ENCODE results near the gene RELT. TPM values are rescaled to one million over a fixed set of nuclear protein-coding genes. Genes with fewer than 3 reads are reported as not detected.

Gene RELT
- total RNA-seq, 1 donor from 2014 or later: 6.8 TPM

DNA sequence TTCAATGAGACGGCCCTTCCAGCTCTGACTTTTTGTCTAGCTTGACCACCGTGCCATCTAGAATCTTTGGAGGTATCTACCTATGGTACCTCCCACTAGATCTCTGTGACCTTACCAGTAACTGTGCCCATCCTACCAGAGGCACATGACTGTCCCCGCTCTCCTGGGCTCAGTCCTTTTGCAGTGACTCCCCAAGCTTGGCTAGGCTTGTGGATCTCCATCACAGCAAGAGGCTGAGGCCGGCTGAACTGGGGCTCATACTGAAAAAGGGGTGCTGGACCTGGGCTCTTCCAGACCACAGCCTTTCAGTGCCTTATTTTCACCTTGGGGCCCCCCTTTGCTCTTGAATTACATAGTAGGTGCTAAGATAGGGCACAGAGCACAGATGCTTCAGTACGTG, 27.3 kb downstream of the RELT start:
- DNase-seq (ENCODE audit: low read depth, low spot score): no peak

DNA sequence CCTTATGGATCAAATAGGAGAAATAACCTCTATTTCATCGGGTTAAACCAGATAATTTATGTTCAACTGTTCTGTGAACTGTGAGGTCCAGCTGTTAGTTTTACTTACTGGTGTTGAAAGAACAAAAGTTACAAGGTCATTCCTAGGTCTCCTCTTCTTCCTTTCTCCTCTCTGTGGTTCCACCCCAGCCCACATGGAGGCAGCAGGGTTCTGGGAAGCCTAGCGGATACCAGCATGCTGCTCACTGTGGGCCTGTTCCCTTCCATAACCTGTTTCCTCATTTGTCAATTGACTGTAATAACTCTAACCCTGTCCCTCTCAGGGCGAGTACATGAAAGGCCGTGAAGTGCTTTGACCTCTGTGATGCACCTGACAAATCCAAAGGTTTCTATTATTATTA, 27.8 kb downstream of the RELT start:
- no peak for DNase-seq (ENCODE audit: low read depth, low spot score)

DNA sequence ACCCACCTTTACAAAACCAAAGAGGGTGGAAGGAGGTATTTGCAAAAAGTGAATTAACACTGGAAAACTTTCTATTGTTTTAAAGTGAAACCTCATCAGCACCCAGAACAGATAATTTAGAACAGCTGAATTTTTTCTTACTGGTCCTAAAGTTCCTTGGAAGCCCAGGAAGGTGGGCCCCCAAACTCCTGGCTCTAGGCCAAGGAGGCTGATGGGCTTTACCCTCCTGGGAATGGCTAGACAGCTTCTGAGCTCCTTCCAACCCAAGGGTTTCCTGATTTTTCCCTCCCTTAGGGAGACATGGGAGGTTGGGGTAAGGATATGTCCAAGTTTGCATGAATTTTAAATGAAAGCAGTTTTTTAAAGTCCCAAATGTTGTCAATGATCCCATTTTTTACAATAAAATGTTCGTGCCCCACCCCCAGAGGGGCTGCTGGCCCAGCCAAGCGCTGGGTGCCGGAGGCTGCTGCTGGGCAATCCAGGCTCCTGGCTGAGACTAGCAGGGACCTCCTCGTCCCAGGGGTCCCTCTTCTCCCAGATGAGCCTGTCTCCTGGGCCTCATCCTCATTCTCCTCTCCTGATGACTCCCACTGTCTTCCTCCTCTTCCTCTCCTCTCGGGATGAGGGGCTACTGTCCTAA, 28.4 kb downstream of the RELT start:
- DNase-seq (ENCODE audit: low read depth, low spot score): no peak

DNA sequence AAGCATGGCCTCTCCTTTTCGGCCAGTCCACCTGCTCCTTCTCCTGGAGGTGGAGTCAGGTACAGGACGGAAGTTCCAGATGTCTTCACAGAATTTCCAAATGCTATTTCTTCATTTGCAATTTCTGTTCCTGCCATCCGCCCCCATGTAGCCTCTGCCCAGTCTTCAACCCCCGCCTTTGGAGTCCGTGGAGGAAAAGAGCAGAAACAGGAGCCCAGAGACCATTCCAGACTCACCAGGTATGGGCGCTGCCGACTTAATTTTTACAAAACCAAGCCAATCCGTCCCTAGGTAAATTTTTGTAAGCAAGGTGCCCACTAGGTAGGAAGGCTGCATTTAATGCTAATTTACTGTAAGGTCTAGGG, 28.9 kb downstream of the RELT start:
- DNase-seq (ENCODE audit: low read depth, low spot score): no peak

DNA sequence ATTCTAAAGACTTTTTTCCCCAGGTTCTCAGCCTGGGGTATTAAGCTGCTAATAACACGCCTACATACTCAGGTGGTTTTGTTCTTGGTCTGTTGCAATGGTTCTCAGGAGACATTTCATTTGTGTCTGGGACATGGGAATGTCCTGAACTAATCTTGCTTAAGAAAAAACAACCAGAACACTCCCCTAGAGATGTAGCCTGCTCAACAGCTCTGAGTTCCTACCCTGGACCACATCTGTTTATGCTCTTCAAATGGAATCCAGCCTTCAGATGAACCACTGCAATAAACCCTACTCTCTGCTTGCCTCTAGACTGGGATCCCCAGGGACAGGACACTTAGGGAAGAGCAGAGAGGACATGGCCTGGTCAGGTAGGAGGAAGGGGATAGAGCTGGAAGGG, 29.9 kb downstream of the RELT start:
- no peak for DNase-seq (ENCODE audit: low read depth, low spot score)

DNA sequence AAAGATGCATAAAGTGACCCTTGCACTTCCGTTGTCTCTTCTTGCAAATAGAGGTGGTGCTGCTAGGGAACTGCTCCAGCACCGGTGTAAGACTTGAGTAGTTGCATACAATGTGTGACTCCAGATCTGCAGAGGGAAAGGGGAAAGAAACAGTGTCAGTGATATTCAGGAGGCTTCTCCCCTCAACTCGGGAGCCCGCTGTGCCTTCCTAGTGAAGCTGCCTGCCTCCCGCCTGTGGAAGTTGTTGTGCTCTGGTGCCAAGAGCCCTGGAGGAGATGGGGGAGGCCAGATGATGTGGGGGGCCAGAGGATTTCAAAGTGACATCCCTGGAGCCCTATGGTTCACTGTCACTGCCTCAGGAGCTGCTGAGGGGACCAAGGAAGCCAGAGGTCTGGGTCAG, 30.4 kb downstream of the RELT start:
- DNase-seq (ENCODE audit: low read depth, low spot score): no peak

DNA sequence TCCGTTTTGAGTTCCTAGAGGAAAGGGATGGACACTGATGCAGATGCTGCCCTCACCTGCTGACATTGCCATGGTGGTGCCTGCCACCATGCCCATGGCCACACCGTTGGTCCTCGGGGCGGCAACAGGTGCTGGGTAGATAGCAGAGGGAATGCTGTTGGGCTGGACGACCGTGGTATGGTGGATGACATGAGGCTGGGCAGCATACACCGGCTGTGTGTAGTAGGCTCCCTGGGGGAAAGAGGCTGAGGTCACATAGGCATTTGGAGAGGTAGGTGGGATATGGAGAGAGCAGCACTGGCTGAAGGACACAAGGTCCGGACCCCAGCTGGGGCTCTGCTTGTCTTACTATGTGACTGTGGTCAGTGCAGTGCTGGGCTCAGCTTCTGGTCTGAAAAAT, 33.2 kb downstream of the RELT start:
- DNase-seq (ENCODE audit: low read depth, low spot score): no peak

DNA sequence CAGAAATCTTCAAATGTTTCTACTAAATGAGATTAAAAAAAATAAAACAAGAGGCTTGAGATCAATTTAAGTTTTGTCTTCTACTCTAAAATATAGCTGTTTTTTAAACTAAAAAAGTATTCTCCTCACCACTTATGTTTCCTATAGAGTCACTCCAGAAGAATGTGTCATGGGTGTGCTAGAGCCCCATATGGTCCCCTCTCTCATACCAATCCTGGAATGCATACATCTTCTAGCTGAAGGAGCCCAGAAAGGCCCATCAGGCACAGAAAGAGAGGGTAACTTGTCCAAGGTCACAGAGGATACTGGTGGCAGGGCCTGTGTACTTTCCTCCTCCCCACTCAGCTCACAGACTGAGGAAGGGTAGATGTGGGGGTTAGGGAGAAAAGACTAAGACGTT, 34.4 kb downstream of the RELT start:
- no peak for DNase-seq (ENCODE audit: low read depth, low spot score)

DNA sequence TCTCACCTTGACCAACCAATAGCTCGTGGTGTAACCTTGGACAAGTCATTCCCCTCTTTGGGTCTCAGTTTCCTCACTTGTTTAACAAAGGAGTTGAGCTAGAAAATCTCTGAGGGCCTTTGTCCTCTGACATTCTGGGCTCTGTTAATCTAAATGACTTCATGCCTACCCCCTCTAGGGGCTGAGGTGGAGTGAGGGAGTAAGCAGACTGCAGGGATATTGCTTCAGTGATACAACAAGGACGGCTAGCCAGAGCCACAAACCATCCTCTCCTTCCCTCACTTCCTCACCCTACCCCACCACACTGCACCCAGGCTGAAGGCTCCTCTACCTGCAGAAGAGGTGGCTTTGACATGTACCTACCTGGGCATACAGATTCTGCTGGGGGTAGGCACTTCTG, 34.8 kb downstream of the RELT start:
- DNase-seq (ENCODE audit: low read depth, low spot score): no peak

DNA sequence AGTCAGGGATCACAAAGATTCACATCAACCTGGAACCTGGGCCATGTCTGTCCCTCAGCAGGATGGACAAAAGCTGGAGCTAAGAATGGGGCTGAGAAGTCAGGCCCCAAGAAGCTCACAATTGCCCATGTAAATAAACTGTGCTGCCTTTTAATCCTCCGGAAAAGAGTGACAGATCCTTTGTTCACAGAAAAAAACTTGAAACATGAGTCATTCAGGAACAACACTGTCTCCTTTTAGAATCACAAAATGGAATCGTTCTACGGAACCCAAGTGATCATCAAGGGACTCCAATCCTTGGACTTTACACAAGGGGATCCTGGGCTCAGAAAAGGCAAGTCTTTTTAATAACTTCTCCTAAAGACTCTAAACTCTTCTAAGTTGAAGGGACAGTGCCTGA, 36.1 kb downstream of the RELT start:
- DNase-seq (ENCODE audit: low read depth, low spot score): no peak

DNA sequence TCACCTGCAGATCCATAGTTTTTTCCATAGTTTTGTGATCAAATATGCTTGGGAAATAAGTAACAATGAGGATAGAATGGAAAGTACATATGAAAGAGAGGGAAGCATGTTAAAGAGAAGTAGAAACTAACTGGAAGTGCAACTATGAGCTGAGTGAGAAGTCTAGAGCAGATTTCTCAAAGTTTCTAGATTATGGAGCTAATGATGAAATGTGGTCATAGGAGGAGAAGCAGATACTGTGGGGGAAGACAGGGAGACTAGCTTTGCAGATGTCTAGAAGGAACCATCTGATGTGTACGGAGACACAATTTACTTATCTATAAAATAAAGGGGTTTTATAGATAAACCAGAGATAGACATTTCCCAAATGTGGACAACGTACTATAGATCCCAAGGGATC, 37.1 kb downstream of the RELT start:
- DNase-seq (ENCODE audit: low read depth, low spot score): no peak

DNA sequence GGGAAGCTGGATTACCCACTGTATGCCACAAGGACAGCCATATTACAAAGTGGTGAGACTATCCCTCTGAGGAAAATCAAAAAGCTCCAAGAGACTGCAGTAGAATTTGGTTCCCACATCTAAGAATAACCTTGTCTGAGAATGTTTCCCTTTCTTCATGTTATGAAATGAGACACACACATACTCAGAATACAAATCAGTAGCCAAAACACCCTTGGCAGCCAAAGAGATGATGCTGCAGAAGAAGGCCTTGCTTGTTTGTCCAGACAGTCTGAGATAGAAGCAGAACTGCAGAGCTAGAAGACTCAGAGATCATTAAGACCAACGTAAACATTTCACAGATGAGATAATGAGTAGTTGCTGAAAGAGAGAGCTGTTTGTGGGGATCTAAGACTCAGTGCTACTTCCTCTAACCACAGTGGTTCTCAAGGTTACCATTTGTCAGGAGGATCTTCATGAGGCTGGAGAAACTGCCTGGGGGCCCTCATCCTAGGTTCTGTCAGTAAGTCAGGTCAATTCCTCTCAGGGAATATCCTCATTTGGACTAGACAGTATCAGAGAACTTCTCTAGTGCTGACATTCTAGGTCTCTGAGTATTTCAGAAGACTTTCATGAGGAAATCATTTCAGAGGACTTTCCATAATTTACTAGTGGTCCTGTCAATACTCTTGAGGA, 38.9 kb downstream of the RELT start:
- DNase-seq (ENCODE audit: low read depth, low spot score): no peak

DNA sequence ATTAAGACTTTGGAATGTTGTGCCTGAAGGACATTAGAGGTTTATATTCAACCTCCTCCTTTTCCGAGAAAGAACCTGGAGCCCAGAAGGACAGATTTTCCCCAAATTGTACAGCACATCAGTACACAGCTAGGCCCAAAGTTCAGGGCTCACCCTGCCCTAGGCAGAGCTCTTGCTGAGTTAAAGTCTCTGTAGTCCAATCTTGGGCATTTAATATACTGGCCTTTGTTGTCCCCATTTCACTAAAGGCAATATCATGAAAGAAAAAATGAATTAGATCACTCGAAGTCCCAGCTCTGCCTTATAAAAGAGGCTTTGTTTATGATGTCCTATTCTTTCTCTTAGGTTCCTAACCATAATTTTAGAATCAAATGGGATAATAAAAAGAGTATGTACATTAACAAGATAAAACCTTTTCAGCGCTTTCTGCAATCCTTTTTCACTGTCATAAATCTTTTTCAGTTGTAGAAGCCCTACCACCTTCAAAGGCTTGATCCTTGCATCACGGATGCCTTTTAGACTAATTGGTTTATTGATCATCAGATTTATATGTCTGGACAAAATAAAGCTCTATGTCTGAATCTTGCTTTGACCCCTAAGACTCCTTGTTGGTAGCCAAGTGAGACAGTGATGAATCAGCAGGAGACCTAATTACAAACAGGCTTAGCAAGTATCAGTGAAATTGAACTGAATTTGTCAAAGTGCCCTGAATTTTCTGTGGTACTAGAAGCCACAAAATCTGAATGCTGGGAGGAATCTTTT, 39.8 kb downstream of the RELT start:
- DNase-seq (ENCODE audit: low read depth, low spot score): no peak

DNA sequence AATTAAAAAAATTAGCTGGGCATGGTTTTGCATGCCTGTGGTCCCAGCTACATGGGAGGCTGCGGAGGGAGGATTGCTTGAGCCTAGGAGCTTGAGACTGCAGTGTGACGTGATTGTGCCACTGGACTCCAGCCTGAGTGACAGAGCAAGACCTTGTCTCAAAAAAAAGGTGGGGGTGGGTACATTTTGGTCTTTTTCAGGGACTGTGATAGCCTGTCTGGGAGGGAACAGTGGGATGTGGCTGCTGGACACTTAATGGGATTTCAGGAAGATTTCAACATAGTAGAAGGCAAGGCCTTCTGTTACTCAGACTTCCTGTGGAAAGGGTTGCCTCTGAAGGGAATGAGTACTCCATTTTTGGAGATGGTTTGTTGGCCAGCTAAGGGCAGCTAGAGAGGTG, 40.6 kb downstream of the RELT start:
- DNase-seq (ENCODE audit: low read depth, low spot score): no peak

DNA sequence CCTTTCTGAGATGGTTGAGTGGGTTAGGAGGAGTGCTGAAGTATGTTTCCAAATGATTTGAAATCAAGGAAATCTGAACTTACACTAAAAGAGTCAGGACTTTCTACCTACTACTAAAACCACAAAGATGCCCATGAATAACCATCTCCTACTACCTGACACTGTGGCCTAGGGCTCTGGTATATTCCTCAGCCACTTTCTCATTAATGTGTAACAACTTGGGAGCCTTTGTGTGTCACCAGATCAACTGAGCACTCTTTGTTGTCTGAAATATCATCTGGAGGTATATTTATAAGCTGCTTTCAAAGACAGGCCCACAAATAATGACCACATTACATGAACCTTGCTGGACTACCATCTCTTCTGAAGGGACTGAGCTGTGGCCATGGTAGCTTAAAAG, 43.9 kb downstream of the RELT start:
- no peak for DNase-seq (ENCODE audit: low read depth, low spot score)

DNA sequence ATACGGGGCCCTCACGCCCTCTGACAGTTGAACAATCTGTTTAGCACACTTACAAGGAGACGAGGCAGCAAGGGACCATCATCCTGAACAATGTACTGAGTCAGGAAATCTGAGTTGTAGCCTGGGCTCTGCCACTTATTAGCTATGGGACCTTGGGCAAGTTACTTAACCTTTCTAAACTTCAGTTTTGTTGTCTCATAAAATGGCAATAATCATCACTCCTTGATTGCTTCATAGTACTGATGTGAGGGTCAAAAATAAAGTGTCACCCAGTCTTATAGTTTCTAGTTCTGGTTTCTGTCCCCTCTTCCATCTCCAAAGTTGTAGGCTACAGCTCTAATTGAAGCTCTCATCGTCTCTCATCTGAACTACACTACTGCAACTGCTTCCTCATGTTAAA, 46.7 kb downstream of the RELT start:
- DNase-seq (ENCODE audit: low read depth, low spot score): no peak

DNA sequence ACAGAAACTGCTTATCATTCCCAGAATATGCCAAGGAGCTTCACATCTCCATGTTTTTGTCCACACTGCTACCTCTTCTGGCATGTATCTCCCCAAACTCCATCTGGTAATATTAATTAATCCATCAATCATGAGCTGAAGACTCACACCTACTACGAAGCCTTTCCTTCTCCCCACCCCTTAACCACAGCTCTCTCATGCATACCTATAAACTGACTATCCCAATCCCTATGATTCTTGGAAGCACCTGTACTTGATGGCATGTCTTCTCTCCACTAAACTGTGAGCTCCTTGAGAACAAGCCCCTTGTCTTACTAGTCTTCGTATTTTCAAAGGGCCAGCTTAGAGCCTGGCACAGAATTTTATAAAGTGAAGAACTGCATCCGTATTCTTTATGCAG, 47.3 kb downstream of the RELT start:
- DNase-seq (ENCODE audit: low read depth, low spot score): no peak

DNA sequence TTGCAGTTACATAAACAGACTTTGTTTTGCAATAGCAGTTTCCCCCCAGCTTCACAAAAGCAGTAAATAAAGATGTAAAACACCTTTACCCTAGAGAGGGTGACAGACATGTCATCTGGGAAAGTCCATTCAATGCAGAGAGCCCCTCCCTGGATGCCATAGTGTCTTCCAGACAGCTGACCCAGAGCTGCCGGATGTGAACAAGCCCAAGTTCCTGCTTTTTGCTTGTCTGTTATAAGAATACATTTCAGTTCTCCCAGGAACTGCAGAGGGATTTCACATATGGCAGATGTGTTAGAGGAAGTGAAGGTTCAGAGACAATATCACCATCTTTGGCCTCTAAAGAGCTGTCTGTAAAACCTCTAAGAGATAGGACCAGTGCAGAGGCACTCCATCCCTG, 48.9 kb downstream of the RELT start:
- DNase-seq (ENCODE audit: low read depth, low spot score): no peak

DNA sequence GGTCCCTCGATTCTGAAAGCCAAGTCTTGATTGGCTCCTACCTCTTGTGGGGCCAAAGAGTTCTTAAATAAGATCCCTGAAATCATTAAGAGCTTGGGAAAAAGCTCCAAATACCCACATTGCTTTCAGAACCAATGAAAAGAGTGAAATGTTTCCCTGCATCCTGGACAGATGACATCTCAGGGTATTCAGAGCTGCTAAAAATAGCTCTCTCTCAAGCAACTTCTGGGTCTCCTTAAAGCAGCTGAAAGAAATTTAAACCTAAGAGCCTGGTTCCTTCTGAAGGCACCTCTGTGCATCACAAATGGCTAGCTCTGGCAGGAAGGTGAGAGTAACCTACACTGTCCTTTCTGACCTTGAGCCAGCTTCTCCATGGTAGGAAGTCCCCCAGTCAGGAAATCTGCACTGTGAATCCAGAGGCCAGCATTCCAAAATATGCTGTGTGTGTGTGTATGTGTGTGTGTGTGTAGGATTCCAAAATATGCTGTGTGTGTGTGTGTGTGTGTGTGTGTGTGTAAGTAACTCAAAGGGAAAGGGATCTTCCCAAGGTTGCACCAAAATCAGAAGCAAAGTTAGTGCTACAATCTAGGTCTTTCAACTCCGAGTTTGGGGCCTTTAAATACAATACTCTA, 50.1 kb downstream of the RELT start:
- DNase-seq (ENCODE audit: low read depth, low spot score): no peak

DNA sequence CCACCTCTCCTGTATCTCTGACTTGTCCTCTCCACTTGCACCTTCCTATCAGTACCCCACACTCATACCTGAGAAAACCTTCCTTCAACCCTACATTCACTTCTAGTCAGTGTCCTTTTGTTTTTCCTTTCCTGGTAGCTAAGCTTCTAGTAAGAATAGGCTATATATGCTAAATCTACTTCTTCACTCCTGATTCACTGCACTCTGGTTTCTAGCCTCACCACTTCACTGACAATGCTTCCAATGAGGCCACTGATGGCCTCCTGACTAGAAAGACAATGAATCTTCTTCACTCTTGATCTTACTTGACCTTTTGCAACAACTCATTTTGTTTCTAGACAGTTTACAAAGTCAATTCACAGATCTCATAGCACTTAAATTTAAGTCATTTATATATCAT, 52.0 kb downstream of the RELT start:
- no peak for DNase-seq (ENCODE audit: low read depth, low spot score)

DNA sequence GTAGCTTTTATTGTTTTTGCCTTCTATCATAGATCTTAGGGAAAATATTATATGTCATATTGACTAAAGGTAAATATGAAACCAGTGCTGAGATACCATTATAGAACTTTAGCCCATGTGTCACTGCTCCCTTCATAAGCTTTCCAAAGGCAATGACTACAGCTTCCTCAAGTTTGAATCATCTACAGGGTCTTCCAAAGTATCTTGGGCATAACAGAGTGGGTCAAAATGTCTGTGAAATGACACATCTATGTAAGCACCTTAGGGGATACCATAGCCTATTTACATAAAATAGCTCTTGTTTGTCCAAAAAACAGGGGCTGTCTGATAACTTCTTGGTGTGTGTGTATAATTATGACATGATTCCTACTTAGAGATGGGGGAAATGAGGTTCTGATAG, 52.5 kb downstream of the RELT start:
- no peak for DNase-seq (ENCODE audit: low read depth, low spot score)

DNA sequence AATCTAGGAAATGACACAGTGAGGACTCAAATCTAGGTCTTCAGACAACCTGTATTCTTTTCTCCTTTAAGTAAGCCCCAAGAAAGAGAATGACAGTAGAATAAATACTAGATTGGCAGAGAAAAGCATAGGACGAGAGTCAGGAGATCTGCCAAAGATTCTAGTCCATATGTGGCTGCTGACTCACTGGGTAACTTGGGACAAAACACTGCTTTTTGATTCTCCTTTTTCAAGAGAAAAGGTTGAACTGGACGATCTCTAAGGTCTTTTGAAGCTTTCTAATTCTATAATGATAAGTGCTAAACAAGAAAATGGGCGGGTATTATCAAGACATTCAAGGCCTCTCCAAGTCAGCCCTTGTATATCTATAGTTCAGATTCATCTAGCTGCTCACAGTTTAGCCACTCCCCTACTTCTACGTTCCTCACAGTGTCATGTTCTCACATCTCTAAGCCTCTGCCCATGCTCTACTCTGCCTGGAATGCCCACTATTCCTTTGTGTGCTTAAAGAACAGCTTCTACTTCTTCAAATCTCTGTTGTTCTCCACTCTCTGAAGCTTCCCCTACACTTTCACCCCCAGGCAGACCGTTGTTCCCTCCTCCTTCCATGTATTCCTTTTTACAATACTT, 53.0 kb downstream of the RELT start:
- no peak for DNase-seq (ENCODE audit: low read depth, low spot score)

Measured in pulmonary artery endothelial cell (primary cell).